SIG-M5 (cell line): ENCODE results near the gene PARVA.

Source experiments
- DNase-seq: peaks from one replicate; lab custom pipeline; 2025; lab: John Stamatoyannopoulos, UW

Gene PARVA

DNA sequence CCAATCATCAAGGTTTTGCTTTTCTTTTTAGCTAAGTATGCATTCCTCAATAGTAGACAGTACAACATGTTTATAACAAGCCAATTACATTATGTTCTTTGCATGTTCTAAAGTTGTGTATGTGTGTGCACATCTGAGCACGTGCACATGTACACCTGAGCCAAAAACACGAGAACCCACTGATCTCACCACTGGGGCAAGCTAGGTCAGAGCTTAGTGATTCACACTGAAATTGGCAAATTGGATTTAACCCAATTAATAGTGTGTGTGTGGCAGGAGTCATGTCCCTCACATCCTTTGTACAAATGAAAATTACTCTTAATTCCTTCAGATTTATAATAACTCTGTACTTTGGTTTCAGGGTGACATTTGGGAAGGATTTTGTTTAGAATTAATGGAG, 151.1 kb downstream of the PARVA start:
- DNase-seq, result no peak

DNA sequence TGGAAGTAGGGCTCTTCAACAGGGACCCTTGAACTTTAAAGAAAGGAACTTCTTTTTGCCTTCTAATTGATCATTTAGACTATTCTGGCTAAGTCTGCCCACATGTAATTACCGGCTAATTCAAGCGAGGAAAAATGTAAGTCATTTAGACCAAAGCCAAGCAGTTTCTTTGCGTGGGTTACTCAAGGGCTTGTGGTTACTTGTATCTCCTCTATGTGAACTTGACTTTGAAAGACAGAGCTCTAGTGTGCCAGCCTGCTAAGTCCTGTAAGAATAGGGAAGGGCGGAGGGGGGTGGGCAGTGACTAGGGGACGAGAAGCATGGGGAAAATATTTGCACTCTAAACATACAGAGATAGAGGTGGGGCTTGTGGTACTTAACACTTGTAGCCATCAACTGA, 151.7 kb downstream of the PARVA start:
- DNase-seq, result no peak

DNA sequence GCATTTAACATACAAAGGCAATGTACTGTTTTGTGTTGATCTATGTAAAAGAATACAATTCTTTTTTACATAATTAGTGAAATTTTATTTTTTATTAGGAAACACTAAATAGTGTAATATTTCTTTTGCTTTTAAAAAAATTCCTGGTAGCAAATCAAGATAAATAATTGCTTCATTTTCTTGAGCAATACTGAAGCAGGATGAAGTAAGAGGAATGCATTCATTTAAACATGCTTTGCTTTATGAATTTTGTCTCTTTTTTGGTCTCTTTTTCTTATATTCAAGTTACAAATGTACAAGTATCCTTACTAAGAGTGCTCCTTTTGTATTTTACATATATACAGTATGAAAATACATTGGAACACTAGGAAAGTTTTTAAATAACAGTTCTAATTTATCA, 152.4 kb downstream of the PARVA start:
- DNase-seq, result no peak

DNA sequence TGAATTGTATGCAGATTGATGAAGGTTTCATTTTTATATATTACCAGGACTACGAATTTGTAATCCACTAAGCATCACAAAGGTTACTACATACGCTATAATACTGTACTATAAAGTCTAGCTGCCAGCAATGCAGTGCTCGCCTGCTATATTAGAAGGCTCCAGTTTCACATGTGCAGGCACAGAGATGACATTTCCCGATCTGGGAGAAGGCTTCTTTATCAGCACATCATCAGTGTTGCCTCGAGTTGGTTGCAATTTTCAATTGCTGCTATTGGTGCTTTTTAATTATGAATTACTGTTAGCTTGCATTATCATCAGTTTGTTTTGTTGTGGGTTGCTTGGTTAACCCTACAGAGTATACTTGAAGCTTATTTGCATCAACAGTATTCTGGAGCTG, 153.6 kb downstream of the PARVA start:
- DNase-seq, result no peak

DNA sequence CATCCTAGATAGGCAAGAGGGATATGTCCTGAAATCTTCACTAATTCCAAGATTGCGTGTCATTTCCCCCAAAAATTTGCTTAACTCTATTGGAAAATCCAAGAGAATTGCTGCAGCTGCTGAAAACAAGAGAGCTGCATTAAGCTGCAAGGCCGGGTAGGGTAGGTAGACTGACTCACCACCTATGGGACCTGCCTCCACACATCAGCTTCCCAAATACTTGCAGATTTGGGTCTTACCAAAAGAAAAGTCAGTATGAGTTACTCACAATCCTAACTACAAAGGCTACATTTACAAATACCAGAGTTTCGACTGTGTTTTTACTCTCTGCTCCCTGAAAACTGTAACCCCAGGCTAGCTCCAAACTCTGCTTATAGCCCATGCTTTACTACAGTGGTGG, 154.3 kb downstream of the PARVA start:
- no peak for DNase-seq

DNA sequence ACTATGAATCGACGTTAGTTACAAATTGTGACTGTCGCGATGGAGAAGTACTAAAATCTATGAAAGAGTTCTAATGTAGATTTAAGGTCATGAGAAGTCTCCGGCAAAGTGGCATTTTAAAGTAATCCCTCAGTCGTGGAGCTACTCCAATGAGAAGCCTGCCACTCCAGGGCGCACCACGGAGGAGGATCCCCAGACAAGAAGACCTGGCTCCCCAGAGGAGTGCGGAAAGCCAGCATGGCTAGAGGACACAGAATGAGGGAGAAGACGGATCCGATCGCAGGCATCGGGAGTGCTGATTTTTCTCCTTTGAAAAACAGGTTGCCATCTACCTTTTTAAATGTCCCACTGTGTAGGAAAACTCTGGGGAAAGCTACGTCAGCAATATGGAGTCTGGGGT, 155.2 kb downstream of the PARVA start:
- no peak for DNase-seq

DNA sequence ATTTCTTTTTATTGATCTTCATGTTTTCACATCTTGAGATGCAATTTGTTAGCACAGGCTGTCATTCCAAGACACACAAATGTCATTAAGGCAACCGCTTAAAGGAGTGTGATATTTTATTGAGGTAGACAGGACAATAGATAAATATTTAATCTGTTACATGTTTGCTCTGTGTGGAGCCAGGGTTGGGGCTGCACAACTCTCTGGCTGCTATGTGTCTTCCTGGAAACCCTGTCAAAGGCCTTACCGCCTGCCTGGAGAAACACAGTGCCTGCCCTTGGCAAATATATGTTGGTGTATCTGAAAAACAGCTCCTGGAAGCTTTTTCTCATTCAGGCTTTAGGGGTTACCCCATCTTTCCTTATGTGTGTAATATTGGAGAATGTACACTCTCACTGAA, 157.2 kb downstream of the PARVA start:
- DNase-seq, result no peak

DNA sequence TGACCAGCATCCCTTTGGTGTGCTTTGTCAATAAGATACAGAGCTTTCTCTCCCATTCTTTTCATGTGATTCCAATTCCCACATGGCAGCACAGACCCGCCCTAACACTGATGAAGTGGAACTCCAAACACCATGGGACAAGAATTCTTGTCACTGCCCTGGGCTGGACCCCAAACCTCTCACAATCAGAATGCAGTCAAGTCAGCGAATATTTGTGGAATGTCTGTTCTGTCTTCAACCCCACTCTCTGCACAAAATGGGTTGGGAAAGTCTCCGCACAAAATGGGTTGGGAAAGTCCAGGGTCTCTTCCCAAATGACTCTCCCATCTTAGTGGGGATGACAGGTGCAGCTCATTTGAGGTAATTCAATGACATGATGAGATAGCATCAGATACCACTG, 157.9 kb downstream of the PARVA start:
- no peak for DNase-seq

DNA sequence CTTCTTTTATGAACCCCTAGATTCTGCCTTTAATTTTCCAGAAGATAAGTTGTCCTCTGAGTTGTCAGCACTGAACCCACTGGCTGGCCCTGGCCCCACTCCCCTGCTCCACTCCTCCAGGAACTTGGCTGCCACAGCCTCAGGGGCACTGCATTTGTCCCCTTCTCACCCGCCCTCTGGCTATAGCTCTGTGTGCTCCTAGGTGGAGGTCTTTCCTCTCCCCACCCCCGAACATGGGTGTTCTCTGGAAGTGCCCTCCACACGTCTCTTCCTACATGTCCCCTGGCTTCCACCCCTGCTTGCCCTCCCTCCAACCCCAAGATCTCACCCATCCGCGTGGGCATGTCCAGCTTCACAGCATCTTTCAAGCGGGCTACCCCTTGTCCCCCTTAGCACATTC, 159.2 kb downstream of the PARVA start:
- no peak for DNase-seq

DNA sequence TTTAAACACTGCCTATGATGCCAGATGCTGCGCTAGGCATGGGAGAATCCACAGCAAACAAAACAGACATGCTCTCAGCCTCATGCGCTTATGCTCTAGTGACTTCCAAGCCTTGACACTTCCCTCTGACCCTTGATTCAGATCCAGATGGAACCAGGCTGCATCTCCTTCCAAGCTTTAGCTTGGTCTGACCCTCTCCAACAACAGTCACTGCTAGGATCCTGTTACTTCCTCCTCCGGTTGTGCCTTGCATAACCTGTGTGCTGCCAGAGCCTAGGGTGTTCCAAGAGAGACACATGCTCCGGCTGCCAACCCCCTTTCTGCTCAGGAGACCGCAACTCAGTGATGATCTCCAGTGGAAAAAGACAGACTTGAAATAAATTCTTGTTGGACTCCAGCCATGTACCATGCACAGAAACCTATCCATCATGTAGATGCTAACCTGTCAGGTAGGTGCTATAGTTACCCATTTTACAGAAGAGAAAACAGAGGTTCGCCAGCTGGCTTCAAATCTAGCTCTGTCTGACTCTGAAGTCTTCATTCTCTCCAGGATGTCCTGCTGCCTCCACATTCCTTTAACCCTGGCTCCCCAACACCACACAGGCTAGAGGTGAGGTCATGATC, 160.5 kb downstream of the PARVA start:
- no peak for DNase-seq

DNA sequence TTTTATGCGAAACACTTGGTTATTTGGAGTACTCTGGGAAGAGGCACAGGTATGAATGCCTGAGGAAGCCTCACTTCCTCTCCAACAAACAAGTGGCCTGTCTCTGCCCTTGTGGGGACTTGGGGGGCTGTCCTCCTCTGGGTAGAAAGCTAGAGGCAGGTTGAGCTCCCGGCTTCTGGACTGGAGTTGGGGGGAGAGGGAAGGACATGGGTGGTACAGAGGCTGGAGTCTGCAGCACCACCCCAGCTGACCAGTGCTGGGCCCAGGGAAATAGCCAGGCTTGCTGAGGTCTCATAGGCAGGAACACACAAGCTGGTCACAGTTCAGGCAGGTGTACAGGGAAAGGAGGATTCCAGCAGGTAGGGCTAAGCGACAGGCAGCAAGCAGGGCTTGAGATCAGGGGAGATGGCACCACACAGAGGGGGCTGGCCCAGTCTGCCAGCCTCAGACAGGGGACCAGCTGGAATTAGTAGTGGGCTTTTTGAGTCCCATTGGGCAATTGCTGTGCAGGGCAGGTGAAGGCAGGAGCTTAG, 161.6 kb downstream of the PARVA start:
- no peak for DNase-seq

DNA sequence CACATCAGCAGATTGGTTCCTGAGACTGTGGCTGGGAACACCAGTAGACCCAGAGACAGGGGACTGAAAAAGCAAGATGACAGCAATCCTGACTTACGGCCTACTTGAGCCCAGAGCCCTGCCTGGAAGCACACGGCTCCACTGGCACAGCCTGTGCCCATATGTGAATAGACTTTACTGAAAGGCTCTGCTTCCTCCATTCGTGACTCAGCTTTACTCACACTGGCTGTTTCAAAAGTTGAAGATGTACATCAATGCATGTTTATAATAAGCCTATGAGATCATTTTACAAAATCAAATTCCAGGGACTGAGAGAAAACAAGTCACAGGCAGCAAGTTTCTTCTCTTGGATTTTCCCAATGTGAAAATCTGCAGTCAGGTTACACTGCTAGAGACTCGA, 162.2 kb downstream of the PARVA start:
- no peak for DNase-seq

DNA sequence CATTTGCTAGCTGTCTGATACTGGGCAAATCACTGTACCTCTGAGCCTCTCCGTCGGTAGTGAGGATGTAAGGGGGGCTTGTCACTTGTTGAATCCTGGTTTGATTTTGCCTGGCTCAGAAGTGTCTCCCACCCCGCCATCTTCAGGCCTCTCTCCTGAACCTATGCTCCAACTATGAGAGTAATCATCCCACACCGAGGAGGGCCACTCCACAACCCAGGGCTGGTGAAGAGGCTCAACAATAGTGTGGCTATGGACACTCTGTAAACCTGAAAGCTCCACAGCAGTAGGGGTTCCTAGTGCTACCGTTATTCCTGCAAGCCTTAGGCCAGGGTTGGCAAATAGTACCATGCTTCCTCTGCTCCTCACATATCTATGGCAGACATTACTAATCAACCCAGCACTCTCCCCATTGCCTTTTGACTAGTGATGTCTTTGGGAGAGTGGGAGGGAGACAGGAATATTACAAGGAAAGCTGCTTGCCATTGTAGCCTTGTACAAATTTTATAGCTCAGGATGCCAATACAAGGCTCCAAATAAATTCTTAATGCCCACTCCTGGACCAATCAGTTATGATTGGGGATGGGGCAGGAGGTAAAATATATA, 162.8 kb downstream of the PARVA start:
- no peak for DNase-seq

DNA sequence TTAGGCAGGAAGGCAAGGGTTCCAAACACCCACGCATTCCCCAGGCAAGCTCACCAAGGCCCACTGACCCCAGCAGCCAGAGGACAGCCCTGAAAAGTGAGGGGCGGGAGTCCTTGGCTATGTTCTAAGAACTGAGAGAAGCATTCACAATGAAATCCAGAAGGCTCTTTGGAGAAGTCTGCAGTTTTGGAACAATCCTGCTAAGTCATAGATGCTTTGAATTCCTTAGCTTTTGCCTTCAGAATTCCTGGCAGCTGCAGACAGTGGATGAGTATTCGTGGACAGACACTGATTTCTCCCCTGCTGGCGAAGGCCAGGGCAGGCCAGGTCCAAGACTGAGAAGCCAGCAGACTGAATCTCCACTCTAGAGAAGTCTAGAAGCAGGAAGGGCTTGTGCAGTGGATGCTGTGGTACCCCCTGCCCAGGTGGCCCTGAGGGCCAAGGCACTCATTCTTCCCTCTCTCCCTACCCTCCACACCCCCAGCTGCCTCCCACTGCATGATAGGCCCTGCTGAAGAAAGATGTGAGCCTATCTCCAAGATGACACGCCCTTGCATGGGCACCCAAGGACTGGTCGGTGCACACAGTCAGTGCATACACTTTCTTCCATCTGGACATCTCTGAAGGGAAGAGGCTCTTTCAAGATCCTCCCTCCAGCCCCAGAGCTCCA, 163.7 kb downstream of the PARVA start:
- DNase-seq, result no peak

DNA sequence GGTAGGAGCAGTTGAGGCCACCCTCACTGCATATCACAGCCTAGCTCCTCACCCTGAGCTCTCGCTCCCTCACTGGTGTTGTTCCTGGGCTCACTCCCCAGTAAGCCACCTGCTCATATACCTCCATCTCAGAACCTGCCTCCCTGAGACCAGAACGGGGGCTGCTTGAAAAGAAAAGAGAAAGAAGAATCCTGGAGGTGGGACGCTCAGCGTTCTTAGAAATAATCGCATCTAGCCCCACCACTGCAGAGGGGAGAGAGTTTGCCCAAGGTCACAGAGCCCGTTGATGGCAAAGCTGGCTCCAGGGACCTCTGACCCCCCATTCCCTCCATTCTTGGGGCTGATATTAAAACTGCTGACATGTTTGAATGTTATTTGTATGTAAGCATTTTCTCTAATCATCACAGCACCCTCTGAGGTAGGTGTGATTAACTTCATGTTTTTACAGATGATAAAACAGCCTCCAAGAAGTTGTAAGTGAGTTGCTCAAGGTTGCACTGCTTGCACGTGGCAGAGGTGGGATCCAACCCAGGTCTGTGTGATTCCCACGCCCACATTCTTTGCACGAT, 164.3 kb downstream of the PARVA start:
- DNase-seq, result no peak

DNA sequence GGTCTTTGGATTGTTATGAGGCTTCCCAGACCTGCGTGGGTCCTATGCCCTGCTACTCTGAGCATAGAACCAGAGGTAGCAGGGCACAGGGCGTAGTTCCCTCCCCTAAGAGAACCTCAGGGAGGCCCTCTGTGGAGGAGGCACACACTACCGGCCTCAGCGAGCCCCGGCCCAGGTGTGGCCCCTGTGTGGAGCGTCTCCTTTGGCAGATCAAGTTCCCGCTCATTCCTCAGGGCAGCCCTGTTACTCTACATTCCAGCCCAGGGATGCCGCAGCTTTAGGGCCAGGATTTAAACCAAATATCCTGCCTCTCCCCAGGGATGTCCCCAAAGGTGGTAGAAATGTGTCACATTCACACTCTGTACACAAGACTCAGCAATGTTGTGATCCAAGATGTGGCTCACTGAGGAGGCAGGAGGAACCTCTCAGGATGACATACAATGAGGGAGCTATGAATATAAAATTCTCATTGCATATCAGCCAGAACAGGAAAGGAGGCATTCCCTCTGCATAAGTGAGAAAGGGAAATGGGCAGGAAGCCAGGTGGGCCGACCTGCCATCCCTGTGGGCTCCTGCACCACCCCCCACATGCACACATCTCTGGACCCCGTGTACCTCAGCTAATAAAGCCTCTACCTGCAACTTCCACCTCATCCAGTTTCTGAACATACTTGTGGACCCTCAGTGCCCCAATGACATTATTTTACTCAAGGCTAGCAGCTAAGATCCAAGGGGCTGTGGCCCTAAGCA, 165.0 kb downstream of the PARVA start:
- DNase-seq, result no peak

DNA sequence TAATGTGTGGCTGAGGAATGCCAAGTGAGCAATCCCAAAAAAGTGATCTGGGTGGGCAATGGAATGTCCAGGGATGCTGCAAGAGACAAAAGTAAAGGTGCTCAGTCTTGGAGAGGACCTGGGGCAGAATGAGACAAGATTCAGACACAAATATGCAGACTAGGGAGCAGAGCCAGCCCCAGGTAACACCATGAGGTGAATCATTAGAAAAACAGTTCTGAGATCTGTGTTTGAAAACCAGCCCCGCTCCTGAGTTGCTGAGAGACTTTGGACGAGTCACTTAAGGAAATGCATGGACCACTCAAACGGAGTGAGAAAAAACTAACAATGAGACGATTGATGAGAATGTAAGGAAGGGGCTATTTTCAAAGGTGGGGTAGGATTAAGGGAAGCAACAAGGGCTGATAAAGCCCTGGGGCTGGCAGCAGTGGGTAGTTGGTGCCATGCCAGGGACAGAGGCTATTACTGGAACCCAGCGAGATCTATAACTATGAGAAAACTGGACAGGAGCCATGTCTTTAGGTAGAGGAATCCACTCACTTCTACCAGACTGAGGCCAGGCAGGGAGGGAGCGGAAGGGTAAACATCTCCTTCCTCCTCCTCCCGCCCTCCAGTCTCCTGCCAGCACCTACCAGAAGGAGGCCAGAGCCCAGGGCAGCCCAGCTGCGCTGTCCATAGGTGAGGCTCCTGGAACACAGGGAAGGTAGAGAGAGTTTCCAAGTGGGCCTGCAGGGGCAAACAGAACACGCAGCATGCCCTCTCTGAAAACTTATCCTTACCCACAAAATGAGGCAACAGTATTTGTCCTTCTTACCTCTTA, 166.4 kb downstream of the PARVA start:
- no peak for DNase-seq

DNA sequence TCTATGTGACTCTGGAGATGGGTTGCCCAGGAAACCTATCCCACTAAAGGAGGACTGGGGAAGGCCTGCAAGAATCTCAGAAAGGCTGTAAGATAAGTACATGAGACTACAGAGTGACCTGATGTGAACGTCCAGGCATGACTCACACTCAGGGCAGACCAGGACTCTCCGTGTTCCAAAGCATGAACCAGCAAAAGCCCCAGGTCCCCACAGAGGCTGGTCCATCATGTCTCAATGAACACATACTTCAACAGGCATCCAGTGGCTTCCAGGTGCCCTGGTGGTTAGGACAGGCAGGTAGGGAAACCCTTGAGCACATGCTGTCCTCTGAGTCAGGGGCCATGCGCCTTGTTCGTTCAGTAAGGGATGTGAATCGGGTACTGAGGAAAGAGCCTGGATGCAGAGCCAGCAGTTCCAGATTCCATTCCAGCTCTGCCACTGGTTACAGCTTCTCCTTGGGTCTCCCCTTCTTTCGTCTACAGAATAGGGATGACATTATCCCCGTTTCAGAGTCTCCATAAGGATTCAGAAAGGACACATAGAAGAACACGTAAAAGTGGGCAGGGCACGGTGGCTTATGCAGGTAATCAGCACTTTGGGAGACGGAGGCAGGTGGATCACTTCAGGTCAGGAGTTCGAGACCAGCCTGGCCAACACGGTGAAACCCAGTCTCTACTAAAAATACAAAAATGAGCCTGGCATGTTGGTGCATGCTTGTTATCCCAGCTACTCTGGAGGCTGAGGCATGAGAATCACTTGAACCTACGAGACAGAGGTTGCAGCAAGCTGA, 167.8 kb downstream of the PARVA start:
- no peak for DNase-seq

DNA sequence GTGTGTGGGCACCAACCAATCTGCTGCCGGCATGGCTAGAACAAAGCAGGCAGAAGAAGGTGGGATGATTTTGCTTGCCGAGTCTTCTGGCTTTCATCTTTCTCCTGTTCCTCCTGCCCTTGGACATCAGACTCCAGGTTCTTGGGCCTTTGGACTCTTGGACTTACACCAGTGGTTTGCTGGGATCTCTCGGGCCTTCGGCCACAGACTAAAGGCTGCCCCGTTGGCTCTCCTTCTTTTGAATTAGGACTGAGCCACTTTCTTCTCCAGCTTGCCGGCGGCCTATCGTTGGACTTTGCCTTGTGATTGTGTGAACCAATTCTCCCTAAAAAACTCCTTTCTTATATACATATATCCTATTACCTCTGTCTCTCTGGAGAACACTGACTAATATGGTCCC, 168.8 kb downstream of the PARVA start:
- no peak for DNase-seq

DNA sequence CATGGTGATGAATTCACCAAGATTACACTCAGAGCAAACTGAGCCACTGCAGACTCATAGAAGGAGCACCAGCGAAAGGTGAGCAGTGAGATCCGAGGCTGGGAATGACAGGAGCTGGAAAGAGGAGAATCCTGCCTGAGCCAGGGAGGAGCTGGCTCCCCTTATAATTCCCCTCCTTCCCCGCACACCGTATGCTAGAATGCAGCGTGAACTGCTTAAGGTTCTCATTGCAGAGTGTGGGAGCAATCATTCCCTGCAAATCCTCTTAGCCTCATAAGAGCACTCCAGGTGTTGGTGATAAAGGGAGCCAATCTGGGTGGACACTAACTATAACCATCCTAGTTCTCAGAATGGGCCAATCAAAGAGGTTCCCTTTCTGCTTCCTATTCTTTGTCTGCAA, 169.3 kb downstream of the PARVA start:
- no peak for DNase-seq
